OCI-LY1 (cell line): Measurements from ENCODE around the gene MPP2.

ENCODE experiments used
- EZH2 ChIP-seq: fragments of 200-600 bp; sonication (generic), shearing (Covaris generic); IDR thresholded peaks from 2 replicates; pipeline ENCODE4 v1.8.0; 2017; ENCODE audit warnings: borderline replicate concordance, mixed run types, mild to moderate bottlenecking, antibody characterized with exemption, low read length, moderate library complexity, mixed read lengths
- TF ChIP-seq, protein P1 (sequence below): fragments of 200-600 bp; sonication (generic), shearing (Covaris generic); IDR thresholded peaks from 2 replicates; pipeline ENCODE4 v1.5.1; 2017; ENCODE audit warnings: mild to moderate bottlenecking, antibody characterized with exemption, low read length, moderate library complexity, mixed read lengths

GRCh38 chr17:43846221-43846712 lies 61.1 kb downstream of the MPP2 start:
- TF ChIP-seq, protein P1, sequence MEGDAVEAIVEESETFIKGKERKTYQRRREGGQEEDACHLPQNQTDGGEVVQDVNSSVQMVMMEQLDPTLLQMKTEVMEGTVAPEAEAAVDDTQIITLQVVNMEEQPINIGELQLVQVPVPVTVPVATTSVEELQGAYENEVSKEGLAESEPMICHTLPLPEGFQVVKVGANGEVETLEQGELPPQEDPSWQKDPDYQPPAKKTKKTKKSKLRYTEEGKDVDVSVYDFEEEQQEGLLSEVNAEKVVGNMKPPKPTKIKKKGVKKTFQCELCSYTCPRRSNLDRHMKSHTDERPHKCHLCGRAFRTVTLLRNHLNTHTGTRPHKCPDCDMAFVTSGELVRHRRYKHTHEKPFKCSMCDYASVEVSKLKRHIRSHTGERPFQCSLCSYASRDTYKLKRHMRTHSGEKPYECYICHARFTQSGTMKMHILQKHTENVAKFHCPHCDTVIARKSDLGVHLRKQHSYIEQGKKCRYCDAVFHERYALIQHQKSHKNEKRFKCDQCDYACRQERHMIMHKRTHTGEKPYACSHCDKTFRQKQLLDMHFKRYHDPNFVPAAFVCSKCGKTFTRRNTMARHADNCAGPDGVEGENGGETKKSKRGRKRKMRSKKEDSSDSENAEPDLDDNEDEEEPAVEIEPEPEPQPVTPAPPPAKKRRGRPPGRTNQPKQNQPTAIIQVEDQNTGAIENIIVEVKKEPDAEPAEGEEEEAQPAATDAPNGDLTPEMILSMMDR, result peak; percentile 85
- TF ChIP-seq EZH2, result no peak
